ELF-1 (cell line): ENCODE results near the gene BCDIN3D.
A peak's percentile ranks its signal among the peaks of the same experiment; 100 is the strongest.

Experiments used
- DNase-seq: peaks from one replicate; pipeline ENCODE4 v3.0.0-alpha.2; 2016; ENCODE audit warnings: low read depth, low spot score

Gene BCDIN3D

GRCh38 chr12:49821373-49822287 lies 21.3 kb downstream of the BCDIN3D start:
- no peak for DNase-seq

- DNase-seq: no peak
Observed at GRCh38 chr12:49819786-49820185, 23.1 kb downstream of the BCDIN3D start.

GRCh38 chr12:49818241-49818895 lies 24.5 kb downstream of the BCDIN3D start:
- no peak for DNase-seq

GRCh38 chr12:49813131-49813530 lies 29.8 kb downstream of the BCDIN3D start:
- no peak for DNase-seq

GRCh38 chr12:49811961-49812401 lies 30.9 kb downstream of the BCDIN3D start:
- no peak for DNase-seq

- DNase-seq: no peak
Observed at GRCh38 chr12:49811136-49811535, 31.8 kb downstream of the BCDIN3D start.

- DNase-seq: no peak
Observed at GRCh38 chr12:49809906-49810389, 33.0 kb downstream of the BCDIN3D start.

GRCh38 chr12:49809381-49809905 lies 33.5 kb downstream of the BCDIN3D start:
- DNase-seq: peak; percentile 56

GRCh38 chr12:49808686-49809380 lies 34.1 kb downstream of the BCDIN3D start:
- peak; percentile 82 for DNase-seq

GRCh38 chr12:49807991-49808580 lies 34.8 kb downstream of the BCDIN3D start:
- DNase-seq: no peak

GRCh38 chr12:49806877-49807276 lies 36.0 kb downstream of the BCDIN3D start:
- DNase-seq: no peak

GRCh38 chr12:49806321-49806813 lies 36.5 kb downstream of the BCDIN3D start:
- peak; percentile 49 for DNase-seq

GRCh38 chr12:49805409-49805808 lies 37.5 kb downstream of the BCDIN3D start:
- DNase-seq: no peak

GRCh38 chr12:49804821-49805220 lies 38.1 kb downstream of the BCDIN3D start:
- DNase-seq: no peak

GRCh38 chr12:49803693-49804450 lies 39.0 kb downstream of the BCDIN3D start:
- no peak for DNase-seq

GRCh38 chr12:49801141-49802063 lies 41.5 kb downstream of the BCDIN3D start:
- DNase-seq: no peak

- no peak for DNase-seq
Observed at GRCh38 chr12:49800421-49801140, 42.3 kb downstream of the BCDIN3D start.

GRCh38 chr12:49798934-49799333 lies 44.0 kb downstream of the BCDIN3D start:
- DNase-seq: no peak

- no peak for DNase-seq
Observed at GRCh38 chr12:49798248-49798647, 44.7 kb downstream of the BCDIN3D start.
